Chondrocyte (in vitro differentiated cells): ENCODE data around the gene STYXL2. TPM values are rescaled to one million over a fixed set of nuclear protein-coding genes. Genes with fewer than 3 reads are reported as not detected.

Source experiments
- DNase-seq: peaks from one replicate; pipeline ENCODE4 v3.0.0; 2021; ENCODE audit warnings: mixed read lengths, low spot score
- H3K27ac Mint-ChIP-seq: one replicate; pipeline ENCODE4 v1.8.0; 2021; ENCODE audit warnings: mild to moderate bottlenecking, moderate library complexity, mixed read lengths; ENCODE audit not compliant: unreplicated experiment
- H3K27me3 Mint-ChIP-seq: 2 replicates; pipeline ENCODE4 v1.8.0; 2021; ENCODE audit warnings: low read depth, mixed read lengths
- H3K36me3 Mint-ChIP-seq: 2 replicates; pipeline ENCODE4 v1.8.0; 2021; ENCODE audit warnings: low read depth, mixed read lengths
- H3K4me1 Mint-ChIP-seq: 2 replicates; pipeline ENCODE4 v1.8.0; 2021; ENCODE audit warnings: low read depth, mild to moderate bottlenecking, mixed read lengths
- H3K4me3 Mint-ChIP-seq: one replicate; pipeline ENCODE4 v1.8.0; 2021; ENCODE audit warnings: mild to moderate bottlenecking, moderate library complexity, mixed read lengths; ENCODE audit not compliant: unreplicated experiment
- H3K9me3 Mint-ChIP-seq: 2 replicates; pipeline ENCODE4 v1.8.0; 2021; ENCODE audit warnings: low read depth, mixed read lengths
- total RNA-seq: library from RNA; stranded (reverse); gene quantifications from 3 replicates; pipeline ENCODE4 v1.2.1, GENCODE V29; 2021
- TF ChIP-seq, protein P1 (sequence below): fragments of 200-600 bp; sonication (generic); IDR thresholded peaks from 2 replicates; pipeline ENCODE4 v1.5.0; 2021; ENCODE audit warnings: antibody characterized with exemption, mild to moderate bottlenecking, moderate library complexity

STYXL2 gene
- total RNA-seq, 1 donor from 2014 or later: 10.5 TPM

- Mint-ChIP-seq H3K4me1 (peaks cover 5% of the 10 kb centered on the region), H3K27me3 (no peaks in the 10 kb centered on the region), H3K4me3 (no peak overlapping the region), H3K27ac (no peak overlapping the region), H3K9me3 (no peaks in the 10 kb centered on the region), H3K36me3 (no peaks in the 10 kb centered on the region)
- DNase-seq: no peak
- TF ChIP-seq, protein P1, sequence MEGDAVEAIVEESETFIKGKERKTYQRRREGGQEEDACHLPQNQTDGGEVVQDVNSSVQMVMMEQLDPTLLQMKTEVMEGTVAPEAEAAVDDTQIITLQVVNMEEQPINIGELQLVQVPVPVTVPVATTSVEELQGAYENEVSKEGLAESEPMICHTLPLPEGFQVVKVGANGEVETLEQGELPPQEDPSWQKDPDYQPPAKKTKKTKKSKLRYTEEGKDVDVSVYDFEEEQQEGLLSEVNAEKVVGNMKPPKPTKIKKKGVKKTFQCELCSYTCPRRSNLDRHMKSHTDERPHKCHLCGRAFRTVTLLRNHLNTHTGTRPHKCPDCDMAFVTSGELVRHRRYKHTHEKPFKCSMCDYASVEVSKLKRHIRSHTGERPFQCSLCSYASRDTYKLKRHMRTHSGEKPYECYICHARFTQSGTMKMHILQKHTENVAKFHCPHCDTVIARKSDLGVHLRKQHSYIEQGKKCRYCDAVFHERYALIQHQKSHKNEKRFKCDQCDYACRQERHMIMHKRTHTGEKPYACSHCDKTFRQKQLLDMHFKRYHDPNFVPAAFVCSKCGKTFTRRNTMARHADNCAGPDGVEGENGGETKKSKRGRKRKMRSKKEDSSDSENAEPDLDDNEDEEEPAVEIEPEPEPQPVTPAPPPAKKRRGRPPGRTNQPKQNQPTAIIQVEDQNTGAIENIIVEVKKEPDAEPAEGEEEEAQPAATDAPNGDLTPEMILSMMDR: no peak
These were observed 25.1 kb upstream of the STYXL2 start for GRCh38 chr1:167068761-167069160.

DNA sequence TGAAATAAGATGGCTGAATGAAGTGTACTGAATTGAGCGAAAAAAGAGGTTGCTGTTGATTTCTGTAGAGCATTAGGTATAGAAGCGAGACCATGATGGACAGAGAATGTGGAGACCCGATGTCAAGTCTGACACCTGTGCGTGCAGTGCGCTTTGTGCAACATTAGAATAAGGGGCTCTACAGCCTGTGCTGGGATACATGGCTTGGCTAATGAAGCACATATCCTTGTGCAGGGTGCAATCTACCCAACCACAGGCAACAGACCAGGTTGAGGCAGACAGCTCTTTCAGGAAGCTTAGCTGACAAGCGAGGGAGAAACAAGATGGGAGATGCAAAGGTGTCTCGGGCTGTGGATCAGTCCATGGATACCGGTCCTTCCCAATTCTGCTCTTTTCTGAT lies 22.6 kb upstream of the STYXL2 start:
- Mint-ChIP-seq H3K36me3 (peaks cover 2% of the 10 kb centered on the region), H3K27ac (no peak overlapping the region), H3K9me3 (no peaks in the 10 kb centered on the region), H3K4me1 (peaks cover 8% of the 10 kb centered on the region), H3K4me3 (no peak overlapping the region), H3K27me3 (no peaks in the 10 kb centered on the region)
- TF ChIP-seq, protein P1: no peak
- DNase-seq: no peak

- H3K27ac Mint-ChIP-seq: no peak overlapping the region
These were observed 17.7 kb upstream of the STYXL2 start for GRCh38 chr1:167076136-167076710.

GRCh38 chr1:167077128-167077867 lies 16.6 kb upstream of the STYXL2 start:
- no peak overlapping the region for H3K4me3 Mint-ChIP-seq
- H3K27ac Mint-ChIP-seq: no peak overlapping the region
- TF ChIP-seq, protein P1: no peak
- H3K4me1 Mint-ChIP-seq: peaks cover 5% of the 10 kb centered on the region
- H3K9me3 Mint-ChIP-seq: no peaks in the 10 kb centered on the region
- no peak for DNase-seq
- peaks cover 8% of the 10 kb centered on the region for H3K27me3 Mint-ChIP-seq
- peaks cover 2% of the 10 kb centered on the region for H3K36me3 Mint-ChIP-seq

More at GRCh38 chr1:167076136-167076710, 17.7 kb upstream of the STYXL2 start:
- Mint-ChIP-seq H3K9me3 (no peaks in the 10 kb centered on the region), H3K4me3 (no peak overlapping the region), H3K36me3 (peaks cover 2% of the 10 kb centered on the region), H3K4me1 (peaks cover 5% of the 10 kb centered on the region), H3K27me3 (peaks cover 6% of the 10 kb centered on the region)
- TF ChIP-seq, protein P1: no peak
- no peak for DNase-seq

DNA sequence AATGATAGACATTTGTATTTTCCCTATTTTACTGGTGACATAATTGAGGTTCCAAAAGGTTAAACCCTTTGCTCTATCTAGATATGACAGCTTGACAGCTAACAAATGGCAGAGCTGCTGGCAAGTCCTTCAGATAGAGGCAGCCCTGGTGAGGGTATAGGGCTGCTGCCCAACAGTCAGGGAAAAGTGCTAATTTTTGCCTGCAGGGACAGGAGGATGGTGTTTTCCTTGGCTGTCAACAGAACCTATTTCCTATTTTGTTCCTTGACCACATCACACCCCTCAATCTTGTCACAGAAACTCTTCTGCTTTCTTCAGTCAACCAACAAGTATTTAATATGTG lies 16.0 kb upstream of the STYXL2 start:
- Mint-ChIP-seq H3K4me3 (no peak overlapping the region), H3K4me1 (peaks cover 5% of the 10 kb centered on the region), H3K27ac (no peak overlapping the region), H3K9me3 (no peaks in the 10 kb centered on the region), H3K36me3 (peaks cover 2% of the 10 kb centered on the region), H3K27me3 (peaks cover 8% of the 10 kb centered on the region)
- TF ChIP-seq, protein P1: no peak
- DNase-seq: no peak
